Measurements from ENCODE around the gene C11orf52. TPM values are rescaled to one million over a fixed set of nuclear protein-coding genes. Genes with fewer than 3 reads are reported as not detected.

The C11orf52 gene
- total and polyA plus RNA-seq, 2 of the 4 experiments (the other 2 are of a cell fraction), result 0.90 to 1.1 TPM

GRCh38 chr11:111961389-111962300 lies 42.9 kb downstream of the C11orf52 start:
- intact Hi-C loops (cut with micrococcal nuclease) (no loop called here), dilution Hi-C loops (cut with HindIII; ENCODE audit: low sequenced_read_pairs, unreplicated experiment) (no loop called here), in situ Hi-C loops (cut with MboI; ENCODE audit: low sequenced_read_pairs) (no loop called here)
- Histone ChIP-seq H2BK5ac (ENCODE audit: low read depth, low read length, poor library complexity, severe bottlenecking) (no peak overlapping the region), H3K18ac (ENCODE audit: low read depth, low read length) (no peak overlapping the region), H2AK5ac (ENCODE audit: low read depth, low read length) (no peak overlapping the region), H3K4me2 (ENCODE audit: low read depth, low read length) (no peak overlapping the region), H4K8ac (ENCODE audit: low read depth in 2 of 2, low read length in 2 of 2) (no peak overlapping the region), H3K4me3 (ENCODE audit: insufficient read depth, low read depth, low read length) (no peak overlapping the region), H2BK20ac (ENCODE audit: low read depth, low read length) (no peak overlapping the region), H3K79me1 (ENCODE audit: low read depth in 1 of 2, low read length in 2 of 2) (no peaks in the 10 kb centered on the region; a peak in 2 of 4 replicates), H3K4me1 (ENCODE audit: control insufficient read depth, insufficient read depth, low read length) (no peaks in the 10 kb centered on the region), H3K14ac (replicated peaks; ENCODE audit: low read depth, low read length) (no peak overlapping the region), H3K9me3 (ENCODE audit: control insufficient read depth, insufficient read depth, low read length) (no peaks in the 10 kb centered on the region), H4K91ac (ENCODE audit: insufficient read depth, low read depth, low read length) (no peak overlapping the region), H4K20me1 (ENCODE audit: insufficient read depth, low read length) (no peaks in the 10 kb centered on the region), H2BK120ac (ENCODE audit: low read depth, low read length) (no peak overlapping the region), H3K9ac (ENCODE audit: low read depth, low read length) (no peak overlapping the region), H2AK9ac (replicated peaks; ENCODE audit: low read depth, low read length, poor library complexity) (no peak overlapping the region), H2AFZ (replicated peaks; ENCODE audit: low read length, poor library complexity) (no peak overlapping the region), H2BK15ac (ENCODE audit: low read depth, low read length) (no peak overlapping the region), H3K9me1 (ENCODE audit: insufficient read depth, low read length) (no peaks in the 10 kb centered on the region), H3K36me3 (ENCODE audit: control insufficient read depth, insufficient read depth, low read length) (peaks cover 3% of the 10 kb centered on the region), H3K27me3 (ENCODE audit: control insufficient read depth, insufficient read depth, low read length) (no peaks in the 10 kb centered on the region), H3K23ac (ENCODE audit: low read depth, low read length) (no peak overlapping the region), H3K27ac (ENCODE audit: insufficient read depth, low read length) (no peak overlapping the region), H3K4ac (ENCODE audit: low read depth, low read length) (no peak overlapping the region), H4K5ac (ENCODE audit: low read depth, low read length) (no peak overlapping the region), H3K56ac (ENCODE audit: extremely low read depth, insufficient read depth, low read length) (no peak overlapping the region)
- ChIA-PET CTCF (interaction anchor here (0.6 kb wide), 1 partner anchor 128 kb away, joined by 3 read pairs; no protein-coding TSS in a partner anchor), POLR2A (ENCODE audit: unreplicated experiment) (no interaction called here)
- ATAC-seq (ENCODE audit: low read depth), result no peak
- BruUV-seq (replicated peaks), result no TSS peak
- WGBS, 2 experiments (ENCODE audit: extremely low coverage in 2 of 2, insufficient read length in 1 of 2), result no CpG with 5 or more reads among the region's 6 CpGs
- DNase-seq, result no peak
- TF ChIP-seq FOS (IDR thresholded peaks at IDR 0.05; ENCODE audit: low read depth, low read length) (no peak), CHD1 (IDR thresholded peaks at IDR 0.05; ENCODE audit: low read depth, low read length) (no peak), BHLHE40 (IDR thresholded peaks at IDR 0.05; ENCODE audit: low read depth, low read length) (no peak), SMC3 (IDR thresholded peaks at IDR 0.05; ENCODE audit: low read depth, low read length) (no peak), RAD21 (IDR thresholded peaks at IDR 0.05; ENCODE audit: low read length) (no peak), CTCF (conservative IDR thresholded peaks at IDR 0.05; ENCODE audit: low read depth, low read length) (no peak), MAFK (IDR thresholded peaks at IDR 0.05; ENCODE audit: low read depth, low read length) (no peak), NFE2L2 (IDR thresholded peaks at IDR 0.05; ENCODE audit: low read depth, low read length) (no peak), RCOR1 (IDR thresholded peaks at IDR 0.05; ENCODE audit: insufficient replicate concordance, low read length) (no peak), RFX5 (IDR thresholded peaks at IDR 0.05; ENCODE audit: low read depth, low read length) (no peak), CEBPB (IDR thresholded peaks at IDR 0.05; ENCODE audit: low read depth, low read length) (no peak), POLR2A (IDR thresholded peaks at IDR 0.05; ENCODE audit: low read depth, low read length) (no peak), MAZ (IDR thresholded peaks at IDR 0.05; ENCODE audit: borderline replicate concordance, low read depth, low read length) (no peak), MXI1 (IDR thresholded peaks at IDR 0.05; ENCODE audit: borderline replicate concordance, low read depth, low read length) (no peak)
- TF ChIP-seq, protein P1, sequence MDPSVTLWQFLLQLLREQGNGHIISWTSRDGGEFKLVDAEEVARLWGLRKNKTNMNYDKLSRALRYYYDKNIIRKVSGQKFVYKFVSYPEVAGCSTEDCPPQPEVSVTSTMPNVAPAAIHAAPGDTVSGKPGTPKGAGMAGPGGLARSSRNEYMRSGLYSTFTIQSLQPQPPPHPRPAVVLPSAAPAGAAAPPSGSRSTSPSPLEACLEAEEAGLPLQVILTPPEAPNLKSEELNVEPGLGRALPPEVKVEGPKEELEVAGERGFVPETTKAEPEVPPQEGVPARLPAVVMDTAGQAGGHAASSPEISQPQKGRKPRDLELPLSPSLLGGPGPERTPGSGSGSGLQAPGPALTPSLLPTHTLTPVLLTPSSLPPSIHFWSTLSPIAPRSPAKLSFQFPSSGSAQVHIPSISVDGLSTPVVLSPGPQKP (IDR thresholded peaks at IDR 0.05; ENCODE audit: borderline replicate concordance, low read depth, low read length), result no peak
